GM18499 (cell line): ENCODE measurements around the gene IFT27.

ENCODE experiments used
- ATAC-seq: cut with Tn5 transposase; IDR thresholded peaks from one replicate; pipeline ENCODE4 v1.9.1; 2021; ENCODE audit warnings: moderate number of reproducible peaks; ENCODE audit not compliant: insufficient read depth, unreplicated experiment

Gene IFT27

DNA sequence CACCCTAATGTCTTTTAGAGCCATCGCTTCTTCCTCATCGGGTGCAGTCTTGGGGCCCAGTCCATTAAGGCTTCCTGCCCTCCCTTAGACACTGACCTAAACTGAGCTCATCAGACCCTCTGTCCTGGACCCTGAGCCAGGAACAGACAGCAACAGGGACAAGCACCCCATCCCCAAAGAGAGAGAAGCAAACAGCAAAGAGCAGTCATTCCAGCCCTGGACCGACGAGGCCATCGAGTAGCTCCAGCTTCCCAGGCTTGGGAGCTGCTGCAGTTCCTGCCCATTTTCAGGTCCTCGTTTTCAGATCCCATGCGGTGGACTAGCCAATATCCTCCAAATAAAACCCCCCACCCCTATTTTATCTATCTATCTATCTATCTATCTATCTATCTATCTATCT lies 46.6 kb downstream of the IFT27 start:
- ATAC-seq, result no peak

DNA sequence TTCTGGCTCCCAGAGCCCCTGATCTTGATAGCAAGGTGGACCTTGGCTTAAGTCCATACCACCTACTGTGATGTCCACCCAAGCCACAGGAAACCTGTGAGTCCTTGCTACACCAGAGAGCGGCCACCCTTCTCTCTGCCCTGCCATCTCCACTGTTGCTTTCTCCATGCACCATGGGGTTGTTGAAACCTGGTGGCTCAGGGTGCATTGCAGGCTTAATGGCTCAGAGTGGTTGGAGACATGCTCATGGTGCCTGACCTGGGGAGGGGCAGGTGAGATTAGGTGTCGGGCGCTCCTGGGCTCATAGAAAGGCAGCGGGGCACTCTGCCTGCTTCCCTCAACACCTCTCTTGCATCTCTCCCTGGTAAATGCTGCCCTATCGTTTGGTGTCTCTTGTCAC lies 47.4 kb downstream of the IFT27 start:
- no peak for ATAC-seq

DNA sequence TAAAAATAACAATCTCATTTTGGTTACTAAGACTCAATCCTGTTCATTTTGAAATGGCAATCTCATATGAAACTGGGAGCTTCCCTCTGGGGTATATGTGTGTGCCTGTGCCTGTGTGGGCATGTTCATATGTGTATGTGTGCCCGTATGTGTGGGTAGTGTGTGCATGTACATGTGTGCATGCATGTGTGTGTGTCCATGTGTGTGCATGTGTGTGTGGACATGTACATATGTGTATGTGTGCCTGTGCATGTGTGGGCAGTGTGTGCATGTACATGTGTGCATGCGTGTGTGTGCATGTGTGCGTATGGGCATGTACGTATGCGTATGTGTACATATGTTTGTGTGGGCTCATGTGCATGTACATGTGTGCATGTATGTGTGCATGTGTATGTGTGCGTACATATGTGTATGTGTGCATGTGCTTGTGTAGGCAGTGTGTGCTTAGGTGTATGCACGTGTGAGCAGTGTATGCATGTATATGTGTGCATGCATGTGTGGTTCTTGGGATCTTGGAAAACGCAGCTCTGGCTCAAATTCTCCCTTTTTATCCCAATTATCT lies 47.9 kb downstream of the IFT27 start:
- ATAC-seq, result no peak

DNA sequence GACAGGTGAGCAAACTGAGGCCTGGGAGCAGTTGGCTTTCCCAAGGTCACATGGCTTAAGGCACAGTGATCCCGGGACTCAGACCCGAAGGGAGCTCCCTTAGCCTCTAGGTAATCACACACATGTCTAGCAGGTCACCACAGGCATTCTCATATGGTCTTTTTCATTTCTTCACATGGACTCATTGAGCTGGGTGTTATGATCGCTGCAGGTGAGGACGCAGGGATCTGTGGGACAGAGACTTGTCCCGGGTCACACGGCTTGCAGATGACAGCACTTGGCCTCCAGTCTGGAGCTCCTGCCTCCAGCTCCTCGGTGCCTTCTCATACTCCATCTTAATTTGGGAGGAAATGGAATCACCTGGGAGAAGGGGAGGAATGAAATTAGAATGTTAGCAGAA lies 48.8 kb downstream of the IFT27 start:
- ATAC-seq, result no peak

DNA sequence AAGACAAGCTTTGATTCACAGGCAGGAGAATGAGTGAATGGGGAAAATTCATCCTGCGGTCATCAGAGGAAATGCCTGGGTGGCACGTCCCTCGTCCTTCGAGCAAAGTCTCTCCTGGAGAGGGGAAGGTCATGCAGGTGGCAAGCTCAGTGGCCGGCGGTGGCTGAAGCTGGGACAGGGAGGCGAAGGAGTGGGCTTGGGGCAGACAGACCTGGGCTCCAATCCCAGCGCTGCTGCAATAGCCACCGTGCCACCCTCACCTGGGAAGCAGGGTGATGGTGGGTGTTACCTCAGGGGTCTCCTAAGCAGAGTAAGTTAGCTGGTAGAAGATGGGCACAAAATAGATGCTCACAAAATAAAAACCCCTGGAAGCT lies 49.9 kb downstream of the IFT27 start:
- ATAC-seq, result no peak

DNA sequence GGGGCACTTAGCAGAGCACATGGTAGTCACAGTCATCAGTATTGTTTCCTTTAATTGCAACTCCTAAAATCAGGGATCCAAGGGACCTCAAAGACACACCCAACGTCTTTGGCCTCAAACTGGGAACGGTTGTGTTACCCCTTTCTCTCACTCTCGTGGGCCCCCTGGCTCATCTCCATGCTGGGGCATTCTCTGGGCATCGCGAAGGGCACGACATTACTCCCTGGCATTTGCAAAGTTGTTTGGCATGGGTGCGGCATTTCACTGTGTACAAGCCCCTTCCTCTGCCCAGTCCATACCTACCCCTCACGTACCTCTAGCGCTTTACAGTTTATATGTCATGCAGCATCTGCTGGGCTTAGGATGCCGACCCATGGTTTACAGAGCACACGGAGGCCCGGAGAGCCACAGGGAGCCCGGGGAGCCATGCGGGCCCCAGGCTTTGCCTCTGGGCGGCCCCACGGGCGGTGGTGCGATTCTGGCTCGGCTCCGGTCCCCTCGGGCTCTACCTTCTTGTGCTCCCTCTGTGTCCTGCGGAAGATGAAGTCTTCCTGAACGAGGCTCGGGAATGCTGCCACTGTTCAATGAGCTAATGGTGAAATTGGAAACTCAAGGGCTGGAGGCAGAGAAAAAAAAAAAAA lies 50.4 kb downstream of the IFT27 start:
- no peak for ATAC-seq

DNA sequence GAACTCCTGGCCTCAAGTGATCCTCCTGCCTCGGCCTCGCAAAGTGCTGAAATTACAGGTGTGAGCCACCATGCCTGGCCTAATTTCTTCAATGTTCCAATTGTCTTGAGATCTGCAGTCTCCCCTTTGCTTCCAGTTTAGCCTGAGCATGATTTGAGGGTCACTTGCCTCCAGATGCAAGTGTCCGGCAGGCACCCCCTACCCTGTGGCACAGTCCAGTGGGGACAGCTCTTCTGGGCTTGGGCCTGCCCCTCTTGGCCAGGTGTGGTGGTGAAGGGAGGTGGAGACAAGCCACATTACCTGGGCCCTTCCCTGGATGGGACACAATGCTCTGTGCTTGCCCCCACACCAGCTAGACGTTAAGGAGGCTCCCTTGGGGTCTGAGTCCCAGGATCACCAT lies 51.1 kb downstream of the IFT27 start:
- ATAC-seq, result no peak

DNA sequence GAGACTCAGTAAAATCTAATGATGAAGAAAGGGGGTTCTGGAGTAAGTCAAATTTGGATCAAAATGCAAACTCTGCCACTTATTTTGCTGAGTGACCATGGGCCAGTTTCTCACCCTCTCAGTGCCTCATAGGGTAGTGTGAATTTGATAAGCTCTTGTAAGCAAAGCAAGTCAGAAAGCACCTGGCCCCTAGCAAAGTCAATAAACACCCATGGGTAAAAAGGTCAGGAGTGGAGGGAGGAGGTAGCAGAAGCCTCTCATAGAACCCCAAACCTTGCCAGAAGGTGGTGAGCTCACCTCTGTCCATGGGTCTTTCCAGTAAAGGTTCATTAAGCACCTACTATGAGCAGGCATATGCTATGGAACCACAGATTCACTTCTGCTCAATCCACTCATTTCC lies 53.9 kb downstream of the IFT27 start:
- ATAC-seq, result no peak

DNA sequence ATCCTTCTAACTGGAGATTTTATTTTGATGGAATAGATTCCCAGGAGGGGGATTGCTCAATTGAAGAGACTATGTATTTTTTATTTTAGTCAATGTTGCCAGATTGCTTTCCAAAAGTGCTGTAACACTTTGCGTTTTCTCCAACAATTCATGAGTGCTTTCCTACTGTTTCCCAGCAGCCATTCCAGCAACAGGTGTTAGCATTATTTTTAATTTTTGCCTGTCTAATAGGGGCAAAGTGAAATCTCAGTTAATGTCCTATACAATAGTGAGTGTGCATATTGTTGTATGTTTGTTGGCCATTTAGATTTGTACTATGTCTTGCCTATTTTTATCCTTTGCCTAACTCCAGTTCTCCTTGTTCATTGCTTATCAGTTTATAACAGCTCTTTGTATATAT lies 60.3 kb downstream of the IFT27 start:
- ATAC-seq, result no peak

DNA sequence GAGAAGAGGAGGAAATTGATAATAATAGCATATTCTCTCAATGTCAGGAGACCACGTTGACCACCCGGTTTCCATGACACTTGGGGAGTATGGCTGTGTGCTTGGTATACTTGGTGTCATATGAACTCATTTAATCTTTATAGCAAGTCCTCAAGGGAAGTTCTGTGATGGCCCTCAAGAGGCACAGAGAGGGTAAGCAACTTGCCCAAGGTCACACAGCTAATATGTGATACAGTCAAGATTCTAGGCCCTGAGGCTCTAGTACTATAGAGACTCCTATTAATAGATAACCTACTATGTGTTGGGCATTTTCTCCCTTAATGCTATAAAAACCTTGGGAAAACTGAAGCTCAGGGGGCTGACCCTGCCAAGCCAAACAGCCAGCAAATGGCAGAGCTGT lies 61.8 kb downstream of the IFT27 start:
- ATAC-seq, result no peak

DNA sequence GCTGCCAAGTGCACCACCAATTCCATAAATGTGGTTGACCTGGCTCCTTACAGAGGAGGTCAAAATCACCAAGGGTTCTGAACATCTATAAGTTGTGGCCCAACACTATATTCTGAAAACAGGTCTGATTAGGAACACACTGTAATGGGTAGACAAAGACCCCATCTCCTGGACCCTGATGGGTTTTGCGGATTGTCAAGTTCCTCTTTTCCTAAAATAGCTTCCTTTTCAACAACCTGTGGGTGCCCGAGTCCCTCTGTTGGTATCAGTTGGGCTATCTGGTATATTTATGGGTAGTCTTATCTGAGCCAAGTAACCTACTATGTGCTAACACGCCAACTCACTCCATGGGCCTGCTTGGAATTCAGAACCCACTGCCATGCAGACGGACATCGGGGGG lies 62.5 kb downstream of the IFT27 start:
- no peak for ATAC-seq
